Calu3 (cell line): ENCODE data around the gene PRSS48. TPM values are rescaled to one million over a fixed set of nuclear protein-coding genes. Genes with fewer than 3 reads are reported as not detected.

Source experiments
- BruUV-seq: library from RNA; stranded (reverse); fragments of 400-500 nt; replicated peaks from 2 replicates; lab custom pipeline; 2021; lab: Mats Ljungman, UMichigan
- CTCF ChIA-PET: fragments of 300-600 bp; sonication (Branson Sonifier 250); formaldehyde crosslinking; loops from one replicate; lab custom pipeline; 2022; ENCODE audit warnings: antibody characterized with exemption; lab: Charles Lee
- DNase-seq: peaks from one replicate; pipeline ENCODE4 v3.0.0; 2022
- H3K27ac Mint-ChIP-seq: one replicate; pipeline ENCODE4 v1.8.0; 2022; ENCODE audit warnings: mixed read lengths; ENCODE audit not compliant: unreplicated experiment
- H3K27me3 Mint-ChIP-seq: one replicate; pipeline ENCODE4 v1.8.0; 2022; ENCODE audit warnings: mixed read lengths; ENCODE audit not compliant: unreplicated experiment
- H3K36me3 Mint-ChIP-seq: one replicate; pipeline ENCODE4 v1.8.0; 2022; ENCODE audit warnings: mild to moderate bottlenecking, moderate library complexity, mixed read lengths; ENCODE audit not compliant: insufficient read depth, unreplicated experiment
- H3K4me1 Mint-ChIP-seq: one replicate; pipeline ENCODE4 v1.8.0; 2022; ENCODE audit warnings: mild to moderate bottlenecking, low read depth, mixed read lengths; ENCODE audit not compliant: unreplicated experiment
- H3K4me3 Mint-ChIP-seq: one replicate; pipeline ENCODE4 v1.8.0; 2022; ENCODE audit warnings: mild to moderate bottlenecking, low read depth, moderate library complexity, mixed read lengths; ENCODE audit not compliant: unreplicated experiment
- H3K9me3 Mint-ChIP-seq: one replicate; pipeline ENCODE4 v1.8.0; 2022; ENCODE audit warnings: low read depth, mixed read lengths; ENCODE audit not compliant: unreplicated experiment
- intact Hi-C: fragments of 100-400 bp; cut with micrococcal nuclease; formaldehyde crosslinking; loops from one replicate; pipeline ENCODE4 v1.10.0; 2022; ENCODE audit not compliant: unreplicated experiment
- total RNA-seq: library from RNA; stranded (reverse); gene quantifications from 2 replicates; pipeline ENCODE4 v1.2.3, GENCODE V29; 2022
- TF ChIP-seq, protein P1 (sequence below): fragments of 200-600 bp; IDR thresholded peaks from one replicate; pipeline ENCODE4 v1.8.0; 2022; ENCODE audit warnings: antibody characterized with exemption; ENCODE audit not compliant: unreplicated experiment

Gene PRSS48
- total RNA-seq, 1 experiment from 2014 or later: not detected

DNA sequence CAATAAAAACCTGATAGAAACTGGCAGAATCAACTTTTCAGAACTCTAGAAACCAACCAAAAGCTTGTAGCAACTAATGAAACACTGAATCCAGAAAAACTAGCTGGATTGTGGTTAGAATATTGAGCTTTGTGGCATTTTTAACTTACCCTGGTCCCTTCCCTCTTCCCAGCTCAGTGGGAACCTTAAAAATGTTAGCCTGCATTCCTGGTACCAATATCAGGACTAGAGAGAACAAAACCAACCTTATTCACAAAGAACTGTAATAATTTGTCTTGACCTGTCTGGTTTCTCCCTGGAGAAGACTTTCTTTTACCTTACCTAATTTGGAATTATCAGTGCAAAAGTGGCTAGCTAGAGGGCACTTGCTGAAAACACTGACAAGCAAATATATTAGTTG is 27.3 kb downstream of the PRSS48 start:
- TF ChIP-seq, protein P1, sequence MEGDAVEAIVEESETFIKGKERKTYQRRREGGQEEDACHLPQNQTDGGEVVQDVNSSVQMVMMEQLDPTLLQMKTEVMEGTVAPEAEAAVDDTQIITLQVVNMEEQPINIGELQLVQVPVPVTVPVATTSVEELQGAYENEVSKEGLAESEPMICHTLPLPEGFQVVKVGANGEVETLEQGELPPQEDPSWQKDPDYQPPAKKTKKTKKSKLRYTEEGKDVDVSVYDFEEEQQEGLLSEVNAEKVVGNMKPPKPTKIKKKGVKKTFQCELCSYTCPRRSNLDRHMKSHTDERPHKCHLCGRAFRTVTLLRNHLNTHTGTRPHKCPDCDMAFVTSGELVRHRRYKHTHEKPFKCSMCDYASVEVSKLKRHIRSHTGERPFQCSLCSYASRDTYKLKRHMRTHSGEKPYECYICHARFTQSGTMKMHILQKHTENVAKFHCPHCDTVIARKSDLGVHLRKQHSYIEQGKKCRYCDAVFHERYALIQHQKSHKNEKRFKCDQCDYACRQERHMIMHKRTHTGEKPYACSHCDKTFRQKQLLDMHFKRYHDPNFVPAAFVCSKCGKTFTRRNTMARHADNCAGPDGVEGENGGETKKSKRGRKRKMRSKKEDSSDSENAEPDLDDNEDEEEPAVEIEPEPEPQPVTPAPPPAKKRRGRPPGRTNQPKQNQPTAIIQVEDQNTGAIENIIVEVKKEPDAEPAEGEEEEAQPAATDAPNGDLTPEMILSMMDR: no peak
- no peak for DNase-seq
- Mint-ChIP-seq H3K4me1 (no peaks in the 10 kb centered on the region), H3K36me3 (no peaks in the 10 kb centered on the region), H3K9me3 (peaks cover 2% of the 10 kb centered on the region), H3K4me3 (no peak overlapping the region), H3K27ac (no peak overlapping the region), H3K27me3 (no peaks in the 10 kb centered on the region)
- CTCF ChIA-PET: interaction anchor here (0.7 to 0.8 kb wide), 3 partner anchors 13 to 240 kb away, joined by 3 read pairs; no protein-coding TSS in a partner anchor
- no TSS peak for BruUV-seq
- intact Hi-C loops: no loop called here

DNA sequence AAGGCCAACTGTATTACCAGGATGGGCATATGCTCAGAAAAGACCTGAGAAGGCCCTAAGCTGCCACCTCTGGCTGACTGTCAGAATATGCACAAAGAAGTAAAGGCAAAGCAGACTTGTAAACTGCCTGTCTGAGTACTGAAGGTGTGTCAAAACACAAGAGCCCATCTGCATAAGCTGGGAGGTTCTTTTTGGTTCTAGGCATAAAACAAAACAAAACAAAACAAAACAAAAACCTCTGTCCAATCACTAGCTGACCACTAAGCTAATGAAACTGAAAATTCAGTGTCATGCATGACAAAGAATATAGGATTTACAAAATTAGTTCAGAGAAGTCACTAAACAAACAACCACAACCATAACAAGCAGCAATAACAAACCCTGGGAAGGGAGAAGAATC is 27.8 kb downstream of the PRSS48 start:
- H3K27ac Mint-ChIP-seq: no peak overlapping the region
- intact Hi-C loops: no loop called here
- no TSS peak for BruUV-seq
- H3K27me3 Mint-ChIP-seq: no peaks in the 10 kb centered on the region
- peaks cover 2% of the 10 kb centered on the region for H3K9me3 Mint-ChIP-seq
- no peaks in the 10 kb centered on the region for H3K4me1 Mint-ChIP-seq
- no peak for DNase-seq
- H3K4me3 Mint-ChIP-seq: no peak overlapping the region
- CTCF ChIA-PET: interaction anchor here (0.5 to 0.6 kb wide), 2 partner anchors 110 to 279 kb away, joined by 3 to 8 read pairs; no protein-coding TSS in a partner anchor
- no peaks in the 10 kb centered on the region for H3K36me3 Mint-ChIP-seq
- TF ChIP-seq, protein P1: no peak

DNA sequence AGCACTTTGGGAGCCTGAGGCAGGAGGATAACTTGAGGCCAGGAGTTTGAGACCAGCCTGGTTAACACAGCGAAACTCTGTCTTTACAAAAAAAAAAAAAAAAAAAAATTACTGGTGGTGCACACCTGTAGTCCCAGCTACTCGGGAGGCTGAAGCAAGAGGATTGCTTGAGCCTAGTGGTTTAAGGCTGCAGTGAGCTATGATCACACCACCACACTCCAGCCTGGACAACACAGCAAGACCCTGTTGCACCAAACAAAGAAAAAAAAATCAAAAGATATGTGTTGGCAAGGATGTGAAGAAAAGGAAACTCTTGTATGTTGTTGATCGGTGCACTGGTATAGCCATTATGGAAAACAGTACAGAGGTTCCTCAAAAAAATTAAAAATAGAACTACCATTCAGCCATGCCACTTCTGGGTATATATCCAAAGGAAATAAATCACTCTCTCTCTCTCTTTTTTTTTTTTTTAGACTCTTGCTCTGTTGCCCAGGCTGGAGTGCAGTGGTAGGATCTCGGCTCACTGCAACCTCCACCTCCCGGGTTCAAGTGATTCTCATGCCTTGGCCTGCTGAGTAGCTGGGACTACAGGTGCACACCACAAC is 33.3 kb downstream of the PRSS48 start:
- no TSS peak for BruUV-seq
- H3K4me3 Mint-ChIP-seq: no peak overlapping the region
- peaks cover 22% of the 10 kb centered on the region for H3K4me1 Mint-ChIP-seq
- TF ChIP-seq, protein P1: no peak
- DNase-seq: no peak
- H3K36me3 Mint-ChIP-seq: peaks cover 1% of the 10 kb centered on the region
- H3K9me3 Mint-ChIP-seq: no peaks in the 10 kb centered on the region
- intact Hi-C loops: no loop called here
- H3K27ac Mint-ChIP-seq: no peak overlapping the region
- no peaks in the 10 kb centered on the region for H3K27me3 Mint-ChIP-seq
- CTCF ChIA-PET: no interaction called here

DNA sequence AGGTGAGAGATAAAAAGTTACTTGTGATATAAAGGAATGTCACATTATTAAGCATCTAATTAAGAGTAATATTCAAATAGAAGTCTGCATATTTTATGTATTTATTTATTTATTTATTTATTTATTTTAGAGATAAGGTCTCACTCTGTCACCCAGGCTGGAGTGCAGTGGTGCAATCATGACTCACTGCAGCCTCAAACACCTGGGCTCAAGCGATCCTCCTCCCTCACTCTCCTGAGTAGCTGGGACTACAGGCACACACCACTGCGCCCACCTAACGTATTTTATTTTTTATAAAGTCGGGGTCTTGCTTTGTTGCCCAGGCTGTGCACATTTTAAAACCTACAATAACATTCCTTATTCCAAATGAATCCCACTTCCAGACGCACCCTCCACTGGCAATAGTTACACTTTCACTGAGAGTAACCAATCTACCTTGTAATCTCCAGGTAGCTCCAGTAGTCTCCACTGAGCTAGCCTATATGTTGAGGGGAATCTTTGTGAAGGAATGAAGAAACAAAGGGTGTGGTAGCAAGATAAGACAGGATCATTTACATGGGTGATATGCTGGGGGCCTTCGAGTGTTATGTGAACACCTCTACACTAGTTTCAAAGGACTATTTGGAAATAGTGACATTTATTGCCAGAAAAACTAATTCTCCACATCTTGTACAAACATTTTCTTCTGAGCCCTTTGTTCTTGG is 36.5 kb downstream of the PRSS48 start:
- peaks cover 4% of the 10 kb centered on the region for H3K36me3 Mint-ChIP-seq
- TF ChIP-seq, protein P1: no peak
- H3K4me3 Mint-ChIP-seq: no peak overlapping the region
- intact Hi-C loops: no loop called here
- no peaks in the 10 kb centered on the region for H3K27me3 Mint-ChIP-seq
- CTCF ChIA-PET: no interaction called here
- no TSS peak for BruUV-seq
- peak; percentile 25 for DNase-seq
- H3K9me3 Mint-ChIP-seq: no peaks in the 10 kb centered on the region
- peaks cover 35% of the 10 kb centered on the region for H3K4me1 Mint-ChIP-seq
- no peak overlapping the region for H3K27ac Mint-ChIP-seq
